Activated CD4-positive, alpha-beta T cell treated with anti-CD3 and anti-CD28 coated beads for 4 hours (primary cell): ENCODE measurements around the gene SCO1.
"Not testable (repeated sequence)": the region's sequence is repeated elsewhere in the genome, so short reads cannot be mapped to it uniquely, and the experiment has no call there.

Experiments
- DNase-seq, 2 donors: peaks; one replicate each; pipeline ENCODE4 v3.0.0-alpha.2; 2020

SCO1 gene

DNA sequence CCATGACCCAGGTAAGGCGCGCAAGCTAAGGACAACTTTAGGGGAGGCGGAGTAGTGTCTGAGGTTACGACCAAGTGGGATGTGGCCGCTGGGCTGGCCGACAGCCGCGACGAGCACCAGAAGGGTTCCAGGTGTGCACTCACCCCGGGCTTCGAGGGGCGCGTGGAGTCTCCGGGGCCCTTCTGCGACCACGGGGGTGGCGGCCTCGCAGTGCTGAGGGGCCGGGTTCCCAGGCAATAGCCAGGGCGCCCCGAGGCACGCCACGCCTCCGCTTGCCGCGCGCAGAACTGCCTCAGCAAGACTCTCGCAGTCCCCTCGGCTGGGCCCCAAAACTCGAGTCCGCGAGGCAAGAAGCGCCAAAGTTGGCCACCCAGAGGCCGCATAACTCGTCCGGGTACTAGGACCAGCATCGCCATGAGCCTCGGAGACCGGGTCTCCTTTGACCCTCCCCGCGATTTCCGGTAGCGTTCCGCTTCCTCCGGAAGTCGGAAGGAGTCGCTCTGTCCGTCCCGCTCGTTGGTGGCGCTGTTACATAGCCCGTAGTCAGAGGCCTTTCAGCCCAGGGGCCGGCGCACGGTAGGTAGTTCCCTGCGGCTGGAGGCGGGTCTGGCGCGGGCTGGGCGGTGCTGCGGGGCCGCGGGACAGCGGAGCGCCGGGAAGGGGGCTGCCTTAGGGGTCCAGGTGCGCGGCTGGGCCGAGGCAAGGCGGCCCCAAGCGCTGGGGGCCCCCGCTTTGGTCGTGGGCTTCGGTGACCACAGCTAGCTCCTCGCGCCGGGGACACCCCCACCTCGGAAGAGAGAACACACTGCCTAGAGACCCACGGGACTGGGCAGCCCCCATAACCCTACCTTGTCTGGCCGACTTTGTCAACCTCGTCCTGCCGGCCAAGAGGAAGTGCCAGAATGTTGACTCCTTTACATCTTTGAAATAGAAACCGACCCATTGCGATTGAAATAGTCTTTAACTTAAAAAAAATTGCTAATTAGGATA, at the start of gene SCO1, which contains the start of gene ADPRM:
TSS of gene SCO1 (minus strand) at position 442 of the 990 bp plus-strand sequence. CDS start at position 416, 26 bp downstream.
TSS of gene ADPRM (plus strand) at position 503 of the 990 bp plus-strand sequence. CDS start 7,333 bp downstream, outside the sequence.
- peak; percentile 86 to 88 for DNase-seq

DNA sequence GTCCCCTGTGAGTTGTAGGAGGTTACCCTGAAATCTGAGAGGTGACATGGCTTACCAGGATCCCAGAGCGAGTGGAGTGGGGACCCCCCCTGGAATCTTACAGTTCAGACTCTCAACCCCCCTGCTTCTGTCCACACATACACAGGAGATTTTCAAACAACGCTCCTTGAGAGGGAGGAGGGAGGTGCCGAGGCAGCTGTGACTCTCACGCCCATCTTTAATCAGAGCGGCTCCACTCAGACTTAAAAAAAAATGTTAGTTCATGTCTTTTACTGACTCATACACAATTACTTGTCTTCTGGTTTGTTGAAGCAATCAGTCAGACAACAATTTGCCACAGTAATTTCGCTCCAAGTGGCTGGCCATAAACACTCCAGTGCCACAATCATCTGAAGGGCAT, 47.9 kb upstream of the SCO1 start:
- no peak for DNase-seq

- DNase-seq: peak; percentile 4 to 8
Observed at GRCh38 chr17:10744501-10745000, 47.2 kb upstream of the SCO1 start.

- no peak for DNase-seq
Observed at GRCh38 chr17:10743316-10744009, 46.1 kb upstream of the SCO1 start.

- DNase-seq: no peak
Observed at GRCh38 chr17:10742431-10742830, 45.1 kb upstream of the SCO1 start.

GRCh38 chr17:10741416-10742135, 44.2 kb upstream of the SCO1 start:
- no peak for DNase-seq

GRCh38 chr17:10739386-10739785, 42.1 kb upstream of the SCO1 start:
- no peak for DNase-seq

DNA sequence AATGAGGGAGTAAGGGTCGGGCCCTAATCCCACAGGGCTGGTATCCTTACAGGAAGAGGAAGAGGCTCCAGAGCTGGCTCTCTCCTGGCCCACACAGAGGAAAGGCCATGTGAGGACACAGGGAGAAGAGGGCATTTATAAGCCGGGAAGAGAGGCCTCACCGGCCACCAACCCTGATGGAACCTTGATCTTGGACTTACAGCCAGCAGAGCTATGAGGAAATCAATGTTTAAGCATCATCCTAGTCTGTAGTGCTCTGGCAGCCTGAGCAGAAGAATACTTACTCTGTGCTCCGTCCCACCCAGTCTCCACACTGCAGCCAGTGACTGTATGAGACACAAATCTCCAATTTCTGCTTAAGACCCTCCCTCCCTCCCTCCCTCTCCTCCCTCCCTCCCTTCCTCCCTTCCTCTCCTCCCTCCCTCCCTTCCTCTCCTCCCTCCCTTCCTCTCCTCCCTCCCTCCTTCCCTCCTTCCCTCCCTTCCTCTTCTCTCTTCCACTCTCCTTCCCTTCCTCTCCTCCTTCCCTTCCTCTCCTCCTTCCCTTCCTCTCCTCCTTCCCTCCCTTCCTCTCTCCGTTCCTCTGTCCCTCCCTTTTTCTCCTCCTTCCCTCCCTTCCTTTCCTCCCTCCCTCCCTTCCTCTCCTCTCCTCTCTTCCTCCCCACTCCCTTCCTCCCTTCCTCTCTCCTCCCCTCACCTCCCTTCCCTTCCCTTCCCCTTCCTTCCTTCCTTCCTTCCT, 41.4 kb upstream of the SCO1 start:
- no peak for DNase-seq

- DNase-seq: no peak
Observed at GRCh38 chr17:10737736-10738135, 40.4 kb upstream of the SCO1 start.

DNA sequence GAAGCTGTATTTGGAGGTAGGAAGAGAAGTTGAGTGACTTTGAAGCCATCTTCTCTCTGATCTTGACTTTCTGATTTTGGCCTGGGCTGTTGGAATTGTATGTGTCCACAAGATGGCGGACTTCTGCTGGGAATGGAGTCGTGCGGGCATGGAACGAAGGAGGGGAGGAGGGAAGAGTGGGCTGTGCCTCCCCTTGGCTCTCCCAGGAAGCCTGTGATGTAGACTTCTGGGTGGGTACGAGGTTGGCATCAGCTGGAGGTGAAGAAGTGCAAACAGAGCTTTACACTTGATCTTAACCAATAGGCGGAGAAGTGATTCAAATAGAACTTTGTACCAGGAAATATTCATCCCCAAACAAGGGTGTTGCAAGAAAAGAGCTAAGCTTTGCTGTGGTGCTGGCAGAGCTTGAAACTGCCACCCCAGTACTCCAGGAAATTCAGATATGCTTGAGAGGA, 39.9 kb upstream of the SCO1 start:
- peak in 1 of 2 donors; percentile 15 for DNase-seq

- no peak for DNase-seq
Observed at GRCh38 chr17:10735821-10736220, 38.5 kb upstream of the SCO1 start.

DNA sequence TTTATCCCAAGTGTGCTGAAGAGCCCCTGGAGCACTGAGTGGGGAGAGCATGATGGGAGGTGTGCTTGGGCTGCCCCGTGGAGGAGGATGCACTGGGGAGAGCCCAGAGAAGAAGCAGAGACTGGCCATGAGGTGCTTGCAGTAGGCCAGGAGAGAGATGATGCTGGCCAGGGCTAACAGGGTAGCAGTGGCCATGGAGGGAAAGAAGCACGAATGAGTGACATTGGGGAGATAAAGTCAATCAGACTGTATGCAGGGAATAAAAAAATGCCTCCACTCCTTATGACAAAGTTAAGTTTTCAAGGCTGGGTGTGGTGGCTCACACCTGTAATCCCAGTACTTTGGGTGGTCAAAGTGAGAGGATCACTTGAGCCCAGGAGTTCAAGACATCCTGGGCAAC, 37.9 kb upstream of the SCO1 start:
- no peak for DNase-seq

- no peak for DNase-seq
Observed at GRCh38 chr17:10733666-10734065, 36.3 kb upstream of the SCO1 start.

GRCh38 chr17:10732121-10732520, 34.8 kb upstream of the SCO1 start:
- DNase-seq: not testable (repeated sequence)

GRCh38 chr17:10731408-10731879, 34.1 kb upstream of the SCO1 start:
- DNase-seq: no peak

DNA sequence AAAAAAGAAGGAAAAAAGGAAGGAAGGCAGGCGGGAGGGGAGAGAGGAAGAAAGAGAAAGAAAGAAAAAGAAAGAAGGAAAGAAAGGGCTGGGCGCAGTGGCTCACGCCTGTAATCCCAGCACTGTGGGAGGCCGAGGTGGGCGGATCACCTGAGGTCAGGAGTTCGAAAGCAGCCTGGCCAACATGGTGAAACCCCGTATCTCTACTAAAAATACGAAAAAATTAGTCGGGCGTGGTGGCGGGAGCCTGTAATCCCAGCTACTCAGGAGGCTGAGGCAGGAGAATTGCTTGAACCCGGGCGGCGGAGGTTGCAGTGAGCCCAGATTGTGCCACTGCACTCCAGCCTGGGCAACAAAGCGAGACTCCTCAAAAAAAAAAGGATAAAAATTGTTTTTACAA, 32.9 kb upstream of the SCO1 start:
- DNase-seq: peak in 1 of 2 donors; percentile 14

DNA sequence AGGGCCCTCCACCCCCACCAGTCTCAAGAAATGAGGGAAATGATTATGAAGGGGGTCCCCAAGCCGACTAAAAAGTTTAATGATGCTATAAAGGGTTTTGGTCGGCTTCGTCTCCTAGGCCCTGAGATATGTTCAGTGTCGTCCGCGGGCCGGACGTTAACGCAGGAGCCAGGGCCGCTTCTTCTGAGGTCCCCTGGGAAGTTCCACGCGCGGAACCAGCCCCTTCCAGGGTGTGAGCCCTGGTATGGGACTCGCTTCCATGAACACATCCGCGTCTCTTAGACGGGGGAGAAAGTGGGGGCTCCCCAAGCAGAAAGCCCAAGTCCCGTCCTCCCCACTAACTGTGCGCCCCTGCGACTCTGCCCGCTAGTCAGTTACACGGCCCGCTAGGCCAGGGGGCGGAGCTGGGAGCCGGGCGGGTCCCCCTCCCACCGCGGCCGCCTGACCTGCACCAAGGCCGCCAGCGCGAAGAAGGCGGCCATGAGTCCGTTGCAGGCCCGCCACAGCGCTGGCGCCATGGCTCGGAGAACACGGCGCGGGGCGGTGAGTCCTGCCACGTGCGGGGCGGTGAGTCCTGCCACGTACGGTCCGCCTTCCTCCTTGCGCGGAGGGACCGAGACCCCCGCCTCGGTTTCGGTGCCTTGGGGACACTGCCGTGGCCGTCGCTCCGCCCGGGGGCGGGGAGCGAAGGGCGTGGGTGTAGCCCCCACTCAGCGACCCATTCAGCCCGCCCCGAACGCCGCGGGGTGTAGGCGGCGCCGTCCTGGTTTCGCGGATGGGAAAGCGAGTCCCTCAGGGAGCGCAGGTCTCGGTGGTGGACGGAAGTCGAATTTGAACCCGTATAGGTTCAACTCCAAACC, 32.2 kb upstream of the SCO1 start, which contains the start of gene TMEM220:
TSS of gene TMEM220 (minus strand) at position 690 of the 860 bp plus-strand sequence. CDS start at position 518, 172 bp downstream.
- DNase-seq: peak; percentile 50 to 51

DNA sequence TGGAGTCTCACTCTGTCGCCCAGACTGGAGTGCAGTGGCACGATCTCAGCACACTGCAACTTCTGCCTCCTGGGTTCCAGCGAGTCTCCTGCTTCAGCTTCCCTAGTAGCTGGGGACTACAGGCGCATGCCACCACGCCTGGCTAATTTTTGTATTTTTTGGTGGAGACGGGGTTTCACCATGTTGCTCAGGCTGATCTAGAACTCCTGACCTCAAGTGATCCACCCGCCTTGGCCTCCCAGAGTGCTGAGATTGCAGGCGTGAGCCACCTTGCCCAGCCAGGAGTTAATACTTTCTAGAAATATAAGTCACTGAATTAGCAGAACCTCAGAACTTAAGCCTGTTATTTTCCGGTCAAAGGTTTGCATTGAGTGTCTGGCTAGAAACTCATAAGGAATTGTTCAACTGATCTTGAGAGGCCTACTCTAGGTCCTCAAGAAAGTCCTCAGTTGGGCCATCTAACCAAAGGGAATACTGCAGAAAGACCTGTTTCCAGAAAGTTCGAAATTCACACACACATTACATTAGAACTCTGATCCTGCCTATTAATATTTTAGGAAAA, 31.1 kb upstream of the SCO1 start:
- no peak for DNase-seq

- no peak for DNase-seq
Observed at GRCh38 chr17:10727192-10727591, 29.9 kb upstream of the SCO1 start.

GRCh38 chr17:10726196-10726595, 28.9 kb upstream of the SCO1 start:
- DNase-seq: no peak
